Measurements from ENCODE around the gene GINM1.

Gene GINM1

GRCh38 chr6:149593408-149593807 is 27.2 kb downstream of the GINM1 start:
- no peak overlapping the region for H3K4me3 ChIP-seq (ENCODE audit: insufficient read depth in 1 of 2, low read depth in 1 of 2, low read length in 2 of 2)
- no peak overlapping the region for H2BK5ac ChIP-seq (ENCODE audit: low read depth, low read length, poor library complexity, severe bottlenecking)
- H4K91ac ChIP-seq (ENCODE audit: low read length), result no peak overlapping the region
- H3K4me2 ChIP-seq (ENCODE audit: low read length, poor library complexity, severe bottlenecking), result peak overlapping the region; percentile 40
- peaks cover 5% of the 10 kb centered on the region for H3K4me1 ChIP-seq (ENCODE audit: control insufficient read depth, insufficient read depth, low read depth, low read length)
- peaks cover 3% of the 10 kb centered on the region for H3K79me1 ChIP-seq (replicated peaks; ENCODE audit: low read length, poor library complexity, severe bottlenecking)
- no peak overlapping the region for H3K18ac ChIP-seq (ENCODE audit: low read depth in 1 of 2, low read length in 2 of 2)
- no peak for DNase-seq
- H2BK120ac ChIP-seq (ENCODE audit: low read depth, low read length), result no peak overlapping the region
- peak overlapping the region; percentile 96 for H3K27ac ChIP-seq (ENCODE audit: low read length, poor library complexity, severe bottlenecking)
- no peak overlapping the region for H3K23ac ChIP-seq (ENCODE audit: low read length in 2 of 2)
- H3K14ac ChIP-seq (ENCODE audit: low read length in 2 of 2), result no peak overlapping the region
- no peak overlapping the region for H2AFZ ChIP-seq (ENCODE audit: low read depth, low read length)
- no peak overlapping the region for H2BK12ac ChIP-seq (ENCODE audit: low read length in 2 of 2)
- no CpG with 5 or more reads among the region's 1 CpG for WGBS
- no peak overlapping the region for H2BK15ac ChIP-seq (ENCODE audit: low read depth, poor library complexity, severe bottlenecking)
- no peak overlapping the region for H4K8ac ChIP-seq (ENCODE audit: low read length)
- H3K27me3 ChIP-seq (ENCODE audit: control insufficient read depth in 1 of 2, insufficient read depth in 1 of 2, low read length in 2 of 2), result no peaks in the 10 kb centered on the region
- H2AK5ac ChIP-seq (ENCODE audit: low read length, severe bottlenecking), result no peak overlapping the region
- no peak overlapping the region for H3K4ac ChIP-seq (ENCODE audit: low read depth in 1 of 2, low read length in 2 of 2)
- H3K9ac ChIP-seq (ENCODE audit: low read length), result no peak overlapping the region
- no peaks in the 10 kb centered on the region for H3K9me3 ChIP-seq (ENCODE audit: control insufficient read depth, low read length)
- H3K36me3 ChIP-seq (ENCODE audit: control insufficient read depth in 1 of 2, insufficient read depth in 2 of 2, low read depth in 1 of 2, low read length in 2 of 2), result peaks cover 16 to 82% of the 10 kb centered on the region in 2 experiments

- H3K4me1 ChIP-seq (ENCODE audit: control insufficient read depth, insufficient read depth, low read depth, low read length), result no peaks in the 10 kb centered on the region
- H2BK120ac ChIP-seq (ENCODE audit: low read depth, low read length), result no peak overlapping the region
- H2AK5ac ChIP-seq (ENCODE audit: low read length, severe bottlenecking), result no peak overlapping the region
- no peaks in the 10 kb centered on the region for H3K27me3 ChIP-seq (ENCODE audit: control insufficient read depth in 1 of 2, insufficient read depth in 1 of 2, low read length in 2 of 2)
- H3K23ac ChIP-seq (ENCODE audit: low read length in 2 of 2), result no peak overlapping the region
- H2BK12ac ChIP-seq (ENCODE audit: low read length in 2 of 2), result no peak overlapping the region
- H3K36me3 ChIP-seq (ENCODE audit: control insufficient read depth in 1 of 2, insufficient read depth in 2 of 2, low read depth in 1 of 2, low read length in 2 of 2), result peaks cover 23 to 68% of the 10 kb centered on the region in 2 experiments
- H3K18ac ChIP-seq (ENCODE audit: low read depth in 1 of 2, low read length in 2 of 2), result no peak overlapping the region
- no peak overlapping the region for H3K4me3 ChIP-seq (ENCODE audit: insufficient read depth in 1 of 2, low read depth in 1 of 2, low read length in 2 of 2)
- H3K79me1 ChIP-seq (replicated peaks; ENCODE audit: low read length, poor library complexity, severe bottlenecking), result peaks cover 14% of the 10 kb centered on the region
- no peak overlapping the region for H3K14ac ChIP-seq (ENCODE audit: low read length in 2 of 2)
- WGBS, result 100% methylated on average over 4 of the region's 4 CpGs
- H3K9me3 ChIP-seq (ENCODE audit: control insufficient read depth, low read length), result no peaks in the 10 kb centered on the region
- H2BK15ac ChIP-seq (ENCODE audit: low read depth, poor library complexity, severe bottlenecking), result no peak overlapping the region
- H4K8ac ChIP-seq (ENCODE audit: low read length), result no peak overlapping the region
- no peak overlapping the region for H3K4me2 ChIP-seq (ENCODE audit: low read length, poor library complexity, severe bottlenecking)
- no peak overlapping the region for H4K91ac ChIP-seq (ENCODE audit: low read length)
- H3K4ac ChIP-seq (ENCODE audit: low read depth in 1 of 2, low read length in 2 of 2), result no peak overlapping the region
- no peak for DNase-seq
- H2BK5ac ChIP-seq (ENCODE audit: low read depth, low read length, poor library complexity, severe bottlenecking), result no peak overlapping the region
- no peak overlapping the region for H3K27ac ChIP-seq (ENCODE audit: low read length, poor library complexity, severe bottlenecking)
- no peak overlapping the region for H3K9ac ChIP-seq (ENCODE audit: low read length)
- no peak overlapping the region for H2AFZ ChIP-seq (ENCODE audit: low read depth, low read length)
These were observed 34.3 kb downstream of the GINM1 start for GRCh38 chr6:149600508-149600907.

- Histone ChIP-seq H3K18ac (ENCODE audit: low read depth in 1 of 2, low read length in 2 of 2) (no peak overlapping the region), H3K27ac (ENCODE audit: low read length, poor library complexity, severe bottlenecking) (no peak overlapping the region), H4K8ac (ENCODE audit: low read length) (no peak overlapping the region), H3K9ac (ENCODE audit: low read length) (no peak overlapping the region), H2AFZ (ENCODE audit: low read depth, low read length) (no peak overlapping the region), H3K4ac (ENCODE audit: low read depth in 1 of 2, low read length in 2 of 2) (no peak overlapping the region), H3K4me3 (ENCODE audit: insufficient read depth in 1 of 2, low read depth in 1 of 2, low read length in 2 of 2) (no peak overlapping the region), H3K27me3 (ENCODE audit: control insufficient read depth in 1 of 2, insufficient read depth in 1 of 2, low read length in 2 of 2) (no peaks in the 10 kb centered on the region), H4K91ac (ENCODE audit: low read length) (no peak overlapping the region), H3K9me3 (ENCODE audit: control insufficient read depth, low read length) (no peaks in the 10 kb centered on the region), H3K4me2 (ENCODE audit: low read length, poor library complexity, severe bottlenecking) (no peak overlapping the region), H3K79me1 (replicated peaks; ENCODE audit: low read length, poor library complexity, severe bottlenecking) (peaks cover 24% of the 10 kb centered on the region), H2AK5ac (ENCODE audit: low read length, severe bottlenecking) (peak overlapping the region; percentile 54), H2BK120ac (ENCODE audit: low read depth, low read length) (no peak overlapping the region), H3K36me3 (ENCODE audit: control insufficient read depth in 1 of 2, insufficient read depth in 2 of 2, low read depth in 1 of 2, low read length in 2 of 2) (peaks cover 4 to 14% of the 10 kb centered on the region in 2 experiments), H3K4me1 (ENCODE audit: control insufficient read depth, insufficient read depth, low read depth, low read length) (peaks cover 6% of the 10 kb centered on the region), H3K14ac (ENCODE audit: low read length in 2 of 2) (no peak overlapping the region), H2BK5ac (ENCODE audit: low read depth, low read length, poor library complexity, severe bottlenecking) (no peak overlapping the region), H2BK12ac (ENCODE audit: low read length in 2 of 2) (no peak overlapping the region), H3K23ac (ENCODE audit: low read length in 2 of 2) (no peak overlapping the region), H2BK15ac (ENCODE audit: low read depth, poor library complexity, severe bottlenecking) (no peak overlapping the region)
- WGBS, result 96% methylated on average over 5 of the region's 7 CpGs
- no peak for DNase-seq
These were observed 42.3 kb downstream of the GINM1 start for GRCh38 chr6:149608381-149608982.

GRCh38 chr6:149614337-149614736 is 48.2 kb downstream of the GINM1 start:
- Histone ChIP-seq H2BK12ac (ENCODE audit: low read length in 2 of 2) (no peak overlapping the region), H4K91ac (ENCODE audit: low read length) (no peak overlapping the region), H3K27me3 (ENCODE audit: control insufficient read depth in 1 of 2, insufficient read depth in 1 of 2, low read length in 2 of 2) (no peaks in the 10 kb centered on the region), H2BK120ac (ENCODE audit: low read depth, low read length) (no peak overlapping the region), H3K23ac (ENCODE audit: low read length in 2 of 2) (no peak overlapping the region), H2BK5ac (ENCODE audit: low read depth, low read length, poor library complexity, severe bottlenecking) (no peak overlapping the region), H3K18ac (ENCODE audit: low read depth in 1 of 2, low read length in 2 of 2) (no peak overlapping the region), H3K4ac (ENCODE audit: low read depth in 1 of 2, low read length in 2 of 2) (no peak overlapping the region), H4K8ac (ENCODE audit: low read length) (no peak overlapping the region), H3K4me1 (ENCODE audit: control insufficient read depth, insufficient read depth, low read depth, low read length) (no peaks in the 10 kb centered on the region), H3K4me3 (ENCODE audit: insufficient read depth in 1 of 2, low read depth in 1 of 2, low read length in 2 of 2) (no peak overlapping the region), H3K4me2 (ENCODE audit: low read length, poor library complexity, severe bottlenecking) (no peak overlapping the region), H3K36me3 (ENCODE audit: control insufficient read depth in 1 of 2, insufficient read depth in 2 of 2, low read depth in 1 of 2, low read length in 2 of 2) (peaks cover 3 to 18% of the 10 kb centered on the region in 2 experiments), H3K27ac (ENCODE audit: low read length, poor library complexity, severe bottlenecking) (no peak overlapping the region), H2AK5ac (ENCODE audit: low read length, severe bottlenecking) (no peak overlapping the region), H2AFZ (ENCODE audit: low read depth, low read length) (no peak overlapping the region), H3K14ac (ENCODE audit: low read length in 2 of 2) (no peak overlapping the region), H3K9me3 (ENCODE audit: control insufficient read depth, low read length) (no peaks in the 10 kb centered on the region), H3K79me1 (replicated peaks; ENCODE audit: low read length, poor library complexity, severe bottlenecking) (peaks cover 20% of the 10 kb centered on the region), H3K9ac (ENCODE audit: low read length) (no peak overlapping the region), H2BK15ac (ENCODE audit: low read depth, poor library complexity, severe bottlenecking) (no peak overlapping the region)
- no peak for DNase-seq
- 87% methylated on average over 2 of the region's 4 CpGs for WGBS
